HEK293 (cell line): ENCODE data around the gene TMEM272.
"Not testable (repeated sequence)": the region's sequence is repeated elsewhere in the genome, so short reads cannot be mapped to it uniquely, and the experiment has no call there.

Experiments
- CTCF ChIA-PET: fragments of 350-600 bp; formaldehyde crosslinking; extraction: SDS; loops from one replicate; lab custom pipeline; 2021; ENCODE audit warnings: antibody characterized with exemption; lab: Yijun Ruan, JAX
- POLR2A ChIA-PET: fragments of 300-600 bp; formaldehyde crosslinking; extraction: SDS; loops from one replicate; lab custom pipeline; 2020; ENCODE audit warnings: antibody characterized with exemption, inconsistent platforms; lab: Yijun Ruan, JAX
- H3K27ac ChIP-seq: fragments of 200-500 bp; sonication (Bioruptor generic); 2 replicates; pipeline ENCODE4 v1.5.1; 2014; ENCODE audit warnings: low read depth, low read length, control low read depth, inconsistent platforms; ENCODE audit errors: extremely low read depth
- H3K36me3 ChIP-seq, 2 experiments: fragments of 200-500 bp in 1 of 2; sonication (Bioruptor generic) in 1 of 2; 1 replicate in 1 of 2; 2 replicates in 1 of 2; pipeline ENCODE4 v1.5.1; 2014 to 2017; ENCODE audit warnings: inconsistent platforms in 2 of 2, low read length in 2 of 2; ENCODE audit not compliant: control insufficient read depth in 2 of 2, insufficient read depth in 1 of 2
- H3K4me1 ChIP-seq: fragments of 200-500 bp; sonication (Bioruptor generic); 2 replicates; pipeline ENCODE4 v1.5.1; 2014; ENCODE audit warnings: mild to moderate bottlenecking, low read length, inconsistent platforms; ENCODE audit not compliant: control insufficient read depth, insufficient read depth
- H3K4me3 ChIP-seq: 2 replicates; pipeline ENCODE4 v1.5.1; 2011; ENCODE audit warnings: low read depth, mild to moderate bottlenecking, control low read depth, low read length, moderate library complexity
- H3K9me3 ChIP-seq: fragments of 200-500 bp; sonication (Bioruptor generic); 2 replicates; pipeline ENCODE4 v1.5.1; 2014; ENCODE audit warnings: low read depth, low read length, inconsistent platforms; ENCODE audit not compliant: control insufficient read depth, insufficient read depth
- KLF10 ChIP-seq: fragments of 450-650 bp; IDR thresholded peaks from 2 replicates; pipeline ENCODE4 v1.5.1; 2018; ENCODE audit warnings: missing biosample characterization, mild to moderate bottlenecking, missing genetic modification characterization
- MEIS1 ChIP-seq: sonication (generic); formaldehyde crosslinking; IDR thresholded peaks from 2 replicates; pipeline ENCODE4 v1.8.1; 2022; ENCODE audit warnings: missing genetic modification reagents, mild to moderate bottlenecking, borderline replicate concordance
- PRDM2 ChIP-seq: fragments of 450-650 bp; formaldehyde crosslinking; IDR thresholded peaks from 2 replicates; pipeline ENCODE4 v1.5.1; 2016; ENCODE audit warnings: missing biosample characterization, missing genetic modification characterization, borderline replicate concordance
- ZNF112 ChIP-seq: fragments of 450-650 bp; formaldehyde crosslinking; IDR thresholded peaks from 2 replicates; pipeline ENCODE4 v1.5.0; 2017; ENCODE audit warnings: missing biosample characterization, missing genetic modification characterization
- ZNF488 ChIP-seq: fragments of 450-650 bp; formaldehyde crosslinking; IDR thresholded peaks from 2 replicates; pipeline ENCODE4 v1.5.1; 2016; ENCODE audit warnings: missing biosample characterization, missing genetic modification characterization
- ZNF548 ChIP-seq: fragments of 450-650 bp; formaldehyde crosslinking; IDR thresholded peaks from 2 replicates; pipeline ENCODE4 v1.5.1; 2016; ENCODE audit warnings: missing biosample characterization, missing genetic modification characterization
- ZNF585B ChIP-seq: fragments of 450-650 bp; formaldehyde crosslinking; IDR thresholded peaks from 2 replicates; pipeline ENCODE4 v1.5.1; 2016; ENCODE audit warnings: missing biosample characterization, missing genetic modification characterization
- ZSCAN23 ChIP-seq: fragments of 450-650 bp; formaldehyde crosslinking; IDR thresholded peaks from 2 replicates; pipeline ENCODE4 v1.5.1; 2016; ENCODE audit warnings: missing biosample characterization, missing genetic modification characterization
- TF ChIP-seq, protein P1 (sequence below): fragments of 450-650 bp; formaldehyde crosslinking; IDR thresholded peaks from 2 replicates; pipeline ENCODE4 v1.5.1; 2016; ENCODE audit warnings: missing biosample characterization, missing genetic modification characterization
- TF ChIP-seq, protein P2 (sequence below): fragments of 450-650 bp; formaldehyde crosslinking; IDR thresholded peaks from 2 replicates; pipeline ENCODE4 v1.5.1; 2017; ENCODE audit warnings: missing biosample characterization, missing genetic modification characterization
- TF ChIP-seq, protein P3 (sequence below): fragments of 450-650 bp; formaldehyde crosslinking; IDR thresholded peaks from 2 replicates; pipeline ENCODE4 v1.5.1; 2016; ENCODE audit warnings: missing biosample characterization, missing genetic modification characterization

Gene TMEM272

DNA sequence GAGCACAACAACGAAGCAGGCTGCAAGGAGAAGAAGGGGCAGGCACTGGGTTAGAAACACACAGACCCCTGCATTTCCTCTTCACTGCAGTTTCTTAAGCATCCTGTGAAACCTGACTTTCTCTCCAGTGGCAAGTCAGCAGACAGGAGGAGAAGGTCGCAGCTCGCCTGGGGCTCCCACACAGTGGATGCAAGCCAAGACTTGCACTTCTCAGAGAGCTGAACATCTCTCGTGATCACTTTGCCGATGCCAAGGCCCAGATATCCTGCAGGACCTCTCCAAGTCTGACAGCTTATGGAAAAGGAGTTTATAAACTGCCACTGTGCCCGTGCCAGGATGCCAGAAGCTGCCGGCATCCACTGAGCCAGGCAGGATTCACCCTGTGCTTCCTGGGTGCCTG, 18.4 kb downstream of the TMEM272 start (continued):
- TF ChIP-seq, protein P1, sequence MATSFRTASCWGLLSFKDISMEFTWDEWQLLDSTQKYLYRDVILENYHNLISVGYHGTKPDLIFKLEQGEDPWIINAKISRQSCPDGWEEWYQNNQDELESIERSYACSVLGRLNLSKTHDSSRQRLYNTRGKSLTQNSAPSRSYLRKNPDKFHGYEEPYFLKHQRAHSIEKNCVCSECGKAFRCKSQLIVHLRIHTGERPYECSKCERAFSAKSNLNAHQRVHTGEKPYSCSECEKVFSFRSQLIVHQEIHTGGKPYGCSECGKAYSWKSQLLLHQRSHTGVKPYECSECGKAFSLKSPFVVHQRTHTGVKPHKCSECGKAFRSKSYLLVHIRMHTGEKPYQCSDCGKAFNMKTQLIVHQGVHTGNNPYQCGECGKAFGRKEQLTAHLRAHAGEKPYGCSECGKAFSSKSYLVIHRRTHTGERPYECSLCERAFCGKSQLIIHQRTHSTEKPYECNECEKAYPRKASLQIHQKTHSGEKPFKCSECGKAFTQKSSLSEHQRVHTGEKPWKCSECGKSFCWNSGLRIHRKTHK (tag by site-specific recombination), result no peak
- TF ChIP-seq, all 188 proteins: peak for 0

DNA sequence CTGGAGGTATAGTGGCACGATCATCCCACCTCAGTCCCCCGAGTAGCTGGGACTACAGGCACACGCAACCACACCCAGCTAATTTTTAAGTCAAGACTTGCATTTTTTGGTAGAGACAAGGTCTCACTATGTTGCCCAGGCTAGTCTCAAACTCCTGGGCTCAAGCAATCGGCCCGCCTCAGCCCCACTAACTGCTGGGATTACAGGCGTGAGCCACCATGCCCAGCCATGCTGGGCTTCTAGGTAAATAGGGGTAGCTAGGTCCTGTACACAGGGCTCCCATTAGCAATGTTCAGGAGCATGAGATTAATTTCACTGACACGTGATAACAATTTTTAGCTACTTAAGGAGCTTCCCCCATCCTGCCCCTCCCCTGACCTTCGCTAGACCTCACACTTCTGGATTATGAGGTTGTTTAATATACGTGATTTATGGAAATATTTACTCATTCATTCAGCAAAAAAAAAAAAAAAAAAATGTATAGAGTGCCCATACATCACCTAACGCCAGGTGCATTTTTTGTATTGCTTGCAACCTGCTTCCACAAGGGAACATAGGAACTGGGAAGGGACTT, 19.2 kb downstream of the TMEM272 start:
- CTCF ChIA-PET, result interaction anchor here (1.4 to 5.3 kb wide), 2 partner anchors 11 to 24 kb away, joined by 5 to 28 read pairs; no protein-coding TSS in a partner anchor
- Histone ChIP-seq H3K27ac (no peak overlapping the region), H3K4me1 (no peaks in the 10 kb centered on the region)

DNA sequence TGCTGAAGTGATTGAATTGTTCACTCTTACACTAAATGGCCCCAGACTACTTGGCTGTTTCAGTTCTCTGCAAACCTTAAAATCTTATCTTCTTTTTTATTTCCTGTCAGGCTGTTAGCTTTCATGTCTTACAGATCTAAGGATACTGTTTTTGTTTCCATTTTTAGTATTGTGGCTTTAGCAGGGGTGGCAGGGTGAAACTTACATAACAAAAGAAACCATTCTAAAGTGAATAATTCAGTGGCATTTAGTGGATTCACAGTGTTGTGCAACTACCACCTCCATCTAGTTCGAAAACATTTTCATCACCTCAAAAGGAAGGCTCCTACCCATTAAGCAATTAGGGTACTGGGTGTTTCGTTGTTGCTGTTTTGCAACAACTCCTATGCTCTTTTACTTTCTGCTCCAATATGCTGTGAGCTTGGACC, 19.8 kb downstream of the TMEM272 start:
- H3K4me3 ChIP-seq, result no peak overlapping the region
- no peaks in the 10 kb centered on the region for H3K36me3 ChIP-seq
- POLR2A ChIA-PET, result no interaction called here
- CTCF ChIA-PET, result interaction anchor here (5.3 kb wide), 1 partner anchor 11 kb away, joined by 28 read pairs; no protein-coding TSS in a partner anchor
- no peaks in the 10 kb centered on the region for H3K9me3 ChIP-seq
- no peaks in the 10 kb centered on the region for H3K4me1 ChIP-seq
- no peak for TF ChIP-seq ZNF548 (tag by site-specific recombination)
- no peak for TF ChIP-seq MEIS1 (CRISPR knock-in tag)
- TF ChIP-seq ZNF112 (tag by site-specific recombination), result no peak
- TF ChIP-seq, protein P2, sequence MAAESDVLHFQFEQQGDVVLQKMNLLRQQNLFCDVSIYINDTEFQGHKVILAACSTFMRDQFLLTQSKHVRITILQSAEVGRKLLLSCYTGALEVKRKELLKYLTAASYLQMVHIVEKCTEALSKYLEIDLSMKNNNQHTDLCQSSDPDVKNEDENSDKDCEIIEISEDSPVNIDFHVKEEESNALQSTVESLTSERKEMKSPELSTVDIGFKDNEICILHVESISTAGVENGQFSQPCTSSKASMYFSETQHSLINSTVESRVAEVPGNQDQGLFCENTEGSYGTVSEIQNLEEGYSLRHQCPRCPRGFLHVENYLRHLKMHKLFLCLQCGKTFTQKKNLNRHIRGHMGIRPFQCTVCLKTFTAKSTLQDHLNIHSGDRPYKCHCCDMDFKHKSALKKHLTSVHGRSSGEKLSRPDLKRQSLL, result no peak
- no peak for TF ChIP-seq ZNF488 (tag by site-specific recombination)
- TF ChIP-seq, protein P3, sequence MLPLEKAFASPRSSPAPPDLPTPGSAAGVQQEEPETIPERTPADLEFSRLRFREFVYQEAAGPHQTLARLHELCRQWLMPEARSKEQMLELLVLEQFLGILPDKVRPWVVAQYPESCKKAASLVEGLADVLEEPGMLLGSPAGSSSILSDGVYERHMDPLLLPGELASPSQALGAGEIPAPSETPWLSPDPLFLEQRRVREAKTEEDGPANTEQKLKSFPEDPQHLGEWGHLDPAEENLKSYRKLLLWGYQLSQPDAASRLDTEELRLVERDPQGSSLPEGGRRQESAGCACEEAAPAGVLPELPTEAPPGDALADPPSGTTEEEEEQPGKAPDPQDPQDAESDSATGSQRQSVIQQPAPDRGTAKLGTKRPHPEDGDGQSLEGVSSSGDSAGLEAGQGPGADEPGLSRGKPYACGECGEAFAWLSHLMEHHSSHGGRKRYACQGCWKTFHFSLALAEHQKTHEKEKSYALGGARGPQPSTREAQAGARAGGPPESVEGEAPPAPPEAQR (tag by site-specific recombination), result no peak
- TF ChIP-seq ZSCAN23, result no peak
- TF ChIP-seq KLF10, result no peak
- no peak overlapping the region for H3K27ac ChIP-seq

More for the DNA sequence above, 19.2 kb downstream of the TMEM272 start:
- TF ChIP-seq ZNF585B (tag by site-specific recombination), result no peak
- TF ChIP-seq KLF10, result no peak
- no peak for TF ChIP-seq PRDM2 (tag by site-specific recombination)
- Histone ChIP-seq H3K36me3 (no peaks in the 10 kb centered on the region), H3K9me3 (no peaks in the 10 kb centered on the region), H3K4me3 (no peak overlapping the region)
- POLR2A ChIA-PET, result no interaction called here

- H3K27ac ChIP-seq, H3K4me1 ChIP-seq, H3K9me3 ChIP-seq, H3K4me3 ChIP-seq, POLR2A ChIA-PET, H3K36me3 ChIP-seq: not testable (repeated sequence)
- CTCF ChIA-PET, result interaction anchor here (0.6 kb wide), 1 partner anchor 9 kb away, joined by 3 read pairs; no protein-coding TSS in a partner anchor
Observed at GRCh38 chr13:51824712-51825111, 20.3 kb downstream of the TMEM272 start.
